GM12874 (cell line): ENCODE results near the gene PRKCZ.

Experiments used
- TF ChIP-seq, protein P1 (sequence below): IDR thresholded peaks from 2 replicates; pipeline ENCODE4 v1.5.1; 2011; ENCODE audit warnings: low read depth, mild to moderate bottlenecking, control low read depth, low read length, moderate library complexity; ENCODE audit not compliant: insufficient read depth

Gene PRKCZ

DNA sequence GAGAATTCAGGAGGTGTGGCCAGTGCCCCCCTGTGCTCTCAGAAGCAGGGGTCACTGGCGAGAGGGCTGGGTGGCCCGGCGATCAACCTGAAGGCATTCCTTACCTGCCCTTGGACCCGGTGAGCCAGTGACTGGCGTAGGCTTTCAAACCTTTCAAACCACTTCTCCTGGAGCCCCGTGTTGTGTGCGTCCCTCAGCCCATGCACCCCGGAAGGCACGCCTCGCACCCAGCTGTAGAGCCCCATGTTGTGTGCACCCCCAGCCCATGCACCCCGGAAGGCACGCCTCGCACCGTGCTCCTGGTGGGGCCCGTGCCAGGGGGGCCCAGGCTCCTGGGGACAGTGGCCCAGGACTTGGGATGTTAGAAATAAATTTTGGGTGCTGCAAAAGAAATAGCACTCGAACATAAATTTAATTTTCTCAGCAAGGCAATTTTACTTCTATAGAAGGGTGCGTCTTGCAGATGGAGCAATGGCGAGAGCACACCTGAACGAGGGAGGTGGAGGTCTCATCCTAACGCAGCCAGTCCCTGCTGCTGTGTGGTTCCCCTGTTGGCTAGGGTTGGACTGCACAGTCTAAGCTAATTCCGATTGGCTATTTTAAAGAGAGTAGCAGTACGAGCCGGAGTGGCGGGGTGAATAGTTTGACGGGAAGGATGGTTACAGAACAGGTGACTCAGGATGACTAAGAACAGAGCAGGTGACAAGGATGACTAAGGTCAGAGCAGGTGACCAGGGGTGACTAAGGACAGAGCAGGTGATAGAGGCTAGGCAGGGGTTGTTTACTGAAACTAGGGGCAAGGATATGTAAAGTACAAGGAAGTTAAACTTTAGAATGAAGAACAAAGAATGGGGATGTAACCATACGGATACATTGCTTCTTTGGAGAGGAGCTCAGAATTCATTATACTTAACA, 47.4 kb downstream of the PRKCZ start:
- TF ChIP-seq, protein P1, sequence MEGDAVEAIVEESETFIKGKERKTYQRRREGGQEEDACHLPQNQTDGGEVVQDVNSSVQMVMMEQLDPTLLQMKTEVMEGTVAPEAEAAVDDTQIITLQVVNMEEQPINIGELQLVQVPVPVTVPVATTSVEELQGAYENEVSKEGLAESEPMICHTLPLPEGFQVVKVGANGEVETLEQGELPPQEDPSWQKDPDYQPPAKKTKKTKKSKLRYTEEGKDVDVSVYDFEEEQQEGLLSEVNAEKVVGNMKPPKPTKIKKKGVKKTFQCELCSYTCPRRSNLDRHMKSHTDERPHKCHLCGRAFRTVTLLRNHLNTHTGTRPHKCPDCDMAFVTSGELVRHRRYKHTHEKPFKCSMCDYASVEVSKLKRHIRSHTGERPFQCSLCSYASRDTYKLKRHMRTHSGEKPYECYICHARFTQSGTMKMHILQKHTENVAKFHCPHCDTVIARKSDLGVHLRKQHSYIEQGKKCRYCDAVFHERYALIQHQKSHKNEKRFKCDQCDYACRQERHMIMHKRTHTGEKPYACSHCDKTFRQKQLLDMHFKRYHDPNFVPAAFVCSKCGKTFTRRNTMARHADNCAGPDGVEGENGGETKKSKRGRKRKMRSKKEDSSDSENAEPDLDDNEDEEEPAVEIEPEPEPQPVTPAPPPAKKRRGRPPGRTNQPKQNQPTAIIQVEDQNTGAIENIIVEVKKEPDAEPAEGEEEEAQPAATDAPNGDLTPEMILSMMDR = no peak

DNA sequence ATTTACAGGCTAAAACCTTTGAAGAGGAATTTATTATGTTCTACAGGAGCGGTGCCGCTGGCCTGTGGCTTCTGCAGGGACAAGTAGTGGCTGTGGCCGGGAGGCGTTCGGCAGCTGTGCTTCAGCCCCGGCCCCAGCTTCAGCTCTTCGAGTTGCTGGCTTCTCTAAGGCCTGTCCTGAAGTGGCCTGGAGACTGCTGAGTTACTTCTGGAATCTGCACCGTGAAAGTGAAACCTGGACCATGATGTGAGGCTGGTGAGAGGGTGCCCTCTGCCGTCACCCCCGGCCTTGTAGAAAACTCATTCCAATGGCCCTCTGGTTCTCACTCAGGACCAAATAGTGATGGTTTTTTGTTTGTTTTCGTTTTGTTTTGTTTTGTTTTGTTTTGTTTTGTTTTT, 48.1 kb downstream of the PRKCZ start:
- TF ChIP-seq, protein P1 = no peak

DNA sequence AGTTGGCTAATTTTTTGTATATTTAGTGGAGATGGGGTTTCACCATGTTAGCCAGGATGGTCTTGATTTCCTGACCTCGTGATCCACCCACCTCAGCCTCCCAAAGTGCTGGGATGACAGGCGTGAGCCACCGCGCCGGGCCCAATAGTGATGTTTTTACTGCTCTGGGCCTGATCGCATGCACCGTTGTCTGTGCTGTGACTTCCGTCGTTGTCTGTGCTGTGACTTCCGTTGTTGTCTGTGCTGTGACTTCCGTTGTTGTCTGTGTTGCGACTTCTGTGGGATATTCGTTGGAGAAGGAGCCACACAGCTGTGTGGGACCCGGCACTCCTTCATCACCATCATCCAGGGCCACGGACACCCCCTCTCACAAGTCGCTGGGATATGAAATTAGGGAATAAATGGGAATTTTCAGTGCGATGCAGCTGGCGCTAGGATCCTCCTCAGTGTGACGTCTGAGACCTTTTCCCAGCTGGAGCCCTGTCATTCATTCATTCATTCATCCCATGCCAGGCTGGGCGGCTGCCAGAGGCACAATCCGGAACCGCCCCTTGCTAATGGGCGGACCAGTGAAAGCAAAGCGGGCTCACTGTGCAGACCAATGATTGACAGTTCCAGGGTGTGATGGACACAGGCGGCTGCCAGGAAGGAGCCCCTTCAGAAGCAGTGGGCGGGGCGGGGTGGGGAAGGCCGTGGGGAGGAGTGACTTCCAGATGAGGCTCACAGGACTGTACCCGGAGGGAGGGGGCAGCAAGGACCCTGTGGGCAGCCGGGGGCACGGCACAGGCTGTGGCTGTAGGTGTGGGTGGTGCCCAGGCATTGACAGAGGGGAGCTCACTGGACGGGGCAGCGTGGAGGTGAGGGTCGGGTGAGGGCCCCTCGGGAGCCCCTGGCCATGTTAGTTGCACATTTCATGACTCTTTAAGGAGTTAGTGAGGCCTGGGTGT, 48.9 kb downstream of the PRKCZ start:
- TF ChIP-seq, protein P1 = no peak

DNA sequence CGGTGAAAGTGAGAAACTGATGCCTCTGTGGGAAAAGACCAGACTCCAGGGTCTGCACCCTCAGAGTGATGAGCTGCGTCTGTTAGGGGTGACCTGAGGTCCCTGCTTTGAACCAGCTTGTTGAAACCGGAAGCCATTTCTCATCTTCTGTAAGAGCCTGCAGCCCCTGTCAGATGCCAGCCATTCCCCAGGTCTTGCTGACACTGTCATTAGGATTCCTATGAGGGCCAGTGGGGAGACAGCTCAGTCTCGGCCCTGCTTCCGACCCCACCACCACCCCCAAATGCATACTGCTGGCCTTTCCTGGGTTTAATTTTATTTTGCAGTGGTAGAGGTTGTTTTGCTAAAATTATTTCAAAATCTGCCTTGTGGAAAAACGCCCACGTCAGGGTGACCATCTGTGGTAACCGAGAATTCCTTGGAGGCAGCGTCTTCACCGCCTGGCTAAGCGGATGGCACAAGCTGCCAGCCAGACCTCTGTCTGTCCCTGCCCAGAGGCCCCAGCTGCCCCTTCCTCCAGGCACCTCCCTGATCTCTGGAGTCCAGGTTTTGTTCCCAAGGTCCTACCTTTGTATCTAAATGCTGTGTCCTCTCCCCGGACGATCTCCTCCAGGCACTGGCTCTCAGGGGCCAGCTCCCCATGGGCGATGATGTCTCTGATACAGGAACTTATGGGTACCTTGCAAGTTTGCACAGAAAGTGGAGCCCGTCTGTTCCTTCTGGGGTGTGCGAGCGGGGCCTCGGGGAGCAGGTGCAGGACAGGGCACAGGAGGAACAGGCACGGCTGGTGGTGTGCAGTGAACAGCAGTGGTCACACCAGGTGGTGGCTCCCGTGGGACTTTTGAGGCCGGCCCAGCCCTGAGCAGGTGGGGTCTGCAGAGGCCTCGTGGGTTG, 49.9 kb downstream of the PRKCZ start:
- TF ChIP-seq, protein P1 = no peak

DNA sequence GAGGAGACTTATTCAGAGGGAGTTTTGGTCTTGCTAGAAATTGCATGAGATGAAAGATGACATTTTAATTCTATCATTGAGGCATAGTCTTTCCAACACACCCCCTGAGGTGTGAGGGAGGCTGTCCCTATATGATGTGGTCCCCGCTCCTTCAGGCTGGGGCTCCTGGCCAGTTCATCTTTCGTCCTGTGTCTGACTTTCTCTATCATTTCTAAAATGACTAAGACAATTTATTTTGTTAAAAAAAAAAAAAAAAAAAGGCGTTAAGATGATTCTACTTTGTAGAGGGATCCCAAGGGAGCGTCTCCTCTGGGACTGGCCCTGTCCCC, 50.5 kb downstream of the PRKCZ start:
- TF ChIP-seq, protein P1 = no peak

DNA sequence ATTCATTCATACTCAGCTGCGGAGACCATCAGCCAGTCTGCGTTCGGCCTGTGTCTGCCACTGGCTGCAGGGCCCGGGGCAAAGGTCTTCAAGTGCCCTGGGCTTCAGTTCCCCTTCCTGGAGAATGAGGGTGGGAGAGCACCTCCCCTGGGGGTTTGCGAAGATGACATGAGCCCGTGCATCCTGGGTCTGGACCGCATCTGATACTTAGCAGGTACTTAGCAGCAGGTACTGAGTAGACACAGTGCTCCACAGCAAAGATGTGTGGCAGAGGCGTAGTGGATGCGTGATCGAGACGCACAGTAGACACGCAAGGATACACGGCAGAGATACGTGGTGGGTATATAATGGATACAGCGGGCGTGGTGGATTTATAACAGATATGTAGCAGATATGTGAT, 51.3 kb downstream of the PRKCZ start:
- TF ChIP-seq, protein P1 = no peak
